ENCODE results near the gene CEMIP. TPM values are rescaled to one million over a fixed set of nuclear protein-coding genes. Genes with fewer than 3 reads are reported as not detected.

Gene CEMIP
- total RNA-seq, 1 experiment from 2014 or later = 3.5 TPM

DNA sequence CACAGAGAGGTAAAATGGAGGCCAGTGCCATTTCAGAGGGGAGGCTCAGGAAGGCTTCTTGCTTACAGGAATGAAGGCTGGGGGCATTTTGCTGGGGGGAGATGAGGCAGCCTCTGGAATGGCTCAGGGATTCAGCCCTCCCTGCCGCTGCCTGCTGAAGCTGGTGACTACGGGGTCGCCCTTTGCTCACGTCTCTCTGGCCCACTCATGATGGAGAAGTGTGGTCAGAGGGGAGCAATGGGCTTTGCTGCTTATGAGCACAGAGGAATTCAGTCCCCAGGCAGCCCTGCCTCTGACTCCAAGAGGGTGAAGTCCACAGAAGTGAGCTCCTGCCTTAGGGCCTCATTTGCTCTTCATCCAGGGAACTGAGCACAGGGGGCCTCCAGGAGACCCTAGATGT lies 170.6 kb downstream of the CEMIP start:
- ChIA-PET RAD21 (ENCODE audit: low non-redundant PET in 1 of 2, low total read pairs in 2 of 2, uncharacterized antibody in 2 of 2, unreplicated experiment in 2 of 2) (no interaction called here), POLR2A (no interaction called here), CTCF (no interaction called here)
- ATAC-seq (no peak), DNase-seq (ENCODE audit: low read depth, low spot score) (no peak)
- Histone ChIP-seq H3K4me3 (replicated peaks in 1 of 2; ENCODE audit: low read depth in 1 of 2, low read length in 2 of 2) (no peak overlapping the region), H2AFZ (ENCODE audit: low read depth, low read length, poor library complexity, severe bottlenecking) (no peak overlapping the region), H3K9me2 (ENCODE audit: insufficient read depth) (no peaks in the 10 kb centered on the region), H3K4me1 (ENCODE audit: control insufficient read depth in 1 of 2, insufficient read depth in 2 of 2, low read length in 2 of 2) (peaks cover 13 to 14% of the 10 kb centered on the region in 2 experiments), H3K27ac (ENCODE audit: low read depth, low read length) (no peak overlapping the region), H4K20me1 (ENCODE audit: insufficient read depth) (no peaks in the 10 kb centered on the region), H3K9me3 (ENCODE audit: control insufficient read depth in 1 of 2, insufficient read depth in 1 of 2, low read depth in 1 of 2, low read length in 2 of 2) (no peaks in the 10 kb centered on the region), H3K9ac (ENCODE audit: low read length) (no peak overlapping the region), H3K36me3 (ENCODE audit: control insufficient read depth in 1 of 2, insufficient read depth in 2 of 2, low read length in 2 of 2) (peaks cover 5 to 7% of the 10 kb centered on the region in 2 experiments; a peak in 2 of 4 replicates), H3K27me3 (ENCODE audit: insufficient read depth, low read length) (no peaks in the 10 kb centered on the region), H3K79me2 (ENCODE audit: insufficient read depth, low read length) (no peaks in the 10 kb centered on the region), H3K4me2 (ENCODE audit: low read length) (no peak overlapping the region)
- TF ChIP-seq TCF7L2 (IDR thresholded peaks at IDR 0.05; ENCODE audit: borderline replicate concordance, extremely low read depth, insufficient read depth, insufficient read length) = no peak
- TF ChIP-seq POLR2AphosphoS5 (IDR thresholded peaks at IDR 0.05; ENCODE audit: low read depth, low read length) = no peak
- TF ChIP-seq CBX3 (IDR thresholded peaks at IDR 0.05; ENCODE audit: low read depth) = no peak
- no peak for TF ChIP-seq SP1 (IDR thresholded peaks at IDR 0.05; ENCODE audit: low read depth)
- TF ChIP-seq, protein P1, sequence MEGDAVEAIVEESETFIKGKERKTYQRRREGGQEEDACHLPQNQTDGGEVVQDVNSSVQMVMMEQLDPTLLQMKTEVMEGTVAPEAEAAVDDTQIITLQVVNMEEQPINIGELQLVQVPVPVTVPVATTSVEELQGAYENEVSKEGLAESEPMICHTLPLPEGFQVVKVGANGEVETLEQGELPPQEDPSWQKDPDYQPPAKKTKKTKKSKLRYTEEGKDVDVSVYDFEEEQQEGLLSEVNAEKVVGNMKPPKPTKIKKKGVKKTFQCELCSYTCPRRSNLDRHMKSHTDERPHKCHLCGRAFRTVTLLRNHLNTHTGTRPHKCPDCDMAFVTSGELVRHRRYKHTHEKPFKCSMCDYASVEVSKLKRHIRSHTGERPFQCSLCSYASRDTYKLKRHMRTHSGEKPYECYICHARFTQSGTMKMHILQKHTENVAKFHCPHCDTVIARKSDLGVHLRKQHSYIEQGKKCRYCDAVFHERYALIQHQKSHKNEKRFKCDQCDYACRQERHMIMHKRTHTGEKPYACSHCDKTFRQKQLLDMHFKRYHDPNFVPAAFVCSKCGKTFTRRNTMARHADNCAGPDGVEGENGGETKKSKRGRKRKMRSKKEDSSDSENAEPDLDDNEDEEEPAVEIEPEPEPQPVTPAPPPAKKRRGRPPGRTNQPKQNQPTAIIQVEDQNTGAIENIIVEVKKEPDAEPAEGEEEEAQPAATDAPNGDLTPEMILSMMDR (IDR thresholded peaks at IDR 0.05 in 2 of 3, conservative IDR thresholded peaks at IDR 0.05 in 1 of 3; ENCODE audit: borderline replicate concordance in 1 of 3, insufficient read depth in 1 of 3, low read depth in 2 of 3, low read length in 2 of 3) = no peak
- no peak for TF ChIP-seq EZH2phosphoT487 (IDR thresholded peaks at IDR 0.05; ENCODE audit: borderline replicate concordance)
- TF ChIP-seq, protein P2, sequence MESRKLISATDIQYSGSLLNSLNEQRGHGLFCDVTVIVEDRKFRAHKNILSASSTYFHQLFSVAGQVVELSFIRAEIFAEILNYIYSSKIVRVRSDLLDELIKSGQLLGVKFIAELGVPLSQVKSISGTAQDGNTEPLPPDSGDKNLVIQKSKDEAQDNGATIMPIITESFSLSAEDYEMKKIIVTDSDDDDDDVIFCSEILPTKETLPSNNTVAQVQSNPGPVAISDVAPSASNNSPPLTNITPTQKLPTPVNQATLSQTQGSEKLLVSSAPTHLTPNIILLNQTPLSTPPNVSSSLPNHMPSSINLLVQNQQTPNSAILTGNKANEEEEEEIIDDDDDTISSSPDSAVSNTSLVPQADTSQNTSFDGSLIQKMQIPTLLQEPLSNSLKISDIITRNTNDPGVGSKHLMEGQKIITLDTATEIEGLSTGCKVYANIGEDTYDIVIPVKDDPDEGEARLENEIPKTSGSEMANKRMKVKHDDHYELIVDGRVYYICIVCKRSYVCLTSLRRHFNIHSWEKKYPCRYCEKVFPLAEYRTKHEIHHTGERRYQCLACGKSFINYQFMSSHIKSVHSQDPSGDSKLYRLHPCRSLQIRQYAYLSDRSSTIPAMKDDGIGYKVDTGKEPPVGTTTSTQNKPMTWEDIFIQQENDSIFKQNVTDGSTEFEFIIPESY (IDR thresholded peaks at IDR 0.05; ENCODE audit: extremely low read depth, insufficient replicate concordance, low read length) = no peak
- TF ChIP-seq, protein P3, sequence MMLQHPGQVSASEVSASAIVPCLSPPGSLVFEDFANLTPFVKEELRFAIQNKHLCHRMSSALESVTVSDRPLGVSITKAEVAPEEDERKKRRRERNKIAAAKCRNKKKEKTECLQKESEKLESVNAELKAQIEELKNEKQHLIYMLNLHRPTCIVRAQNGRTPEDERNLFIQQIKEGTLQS (IDR thresholded peaks at IDR 0.05) = no peak
- no peak for TF ChIP-seq SIN3A (IDR thresholded peaks at IDR 0.05; ENCODE audit: low read depth)
- TF ChIP-seq ZNF274 (IDR thresholded peaks at IDR 0.05; ENCODE audit: low read depth, low read length) = no peak
- TF ChIP-seq SRF (IDR thresholded peaks at IDR 0.05; ENCODE audit: low read depth) = no peak
- TF ChIP-seq ZFX (IDR thresholded peaks at IDR 0.05) = no peak
- TF ChIP-seq, protein P4, sequence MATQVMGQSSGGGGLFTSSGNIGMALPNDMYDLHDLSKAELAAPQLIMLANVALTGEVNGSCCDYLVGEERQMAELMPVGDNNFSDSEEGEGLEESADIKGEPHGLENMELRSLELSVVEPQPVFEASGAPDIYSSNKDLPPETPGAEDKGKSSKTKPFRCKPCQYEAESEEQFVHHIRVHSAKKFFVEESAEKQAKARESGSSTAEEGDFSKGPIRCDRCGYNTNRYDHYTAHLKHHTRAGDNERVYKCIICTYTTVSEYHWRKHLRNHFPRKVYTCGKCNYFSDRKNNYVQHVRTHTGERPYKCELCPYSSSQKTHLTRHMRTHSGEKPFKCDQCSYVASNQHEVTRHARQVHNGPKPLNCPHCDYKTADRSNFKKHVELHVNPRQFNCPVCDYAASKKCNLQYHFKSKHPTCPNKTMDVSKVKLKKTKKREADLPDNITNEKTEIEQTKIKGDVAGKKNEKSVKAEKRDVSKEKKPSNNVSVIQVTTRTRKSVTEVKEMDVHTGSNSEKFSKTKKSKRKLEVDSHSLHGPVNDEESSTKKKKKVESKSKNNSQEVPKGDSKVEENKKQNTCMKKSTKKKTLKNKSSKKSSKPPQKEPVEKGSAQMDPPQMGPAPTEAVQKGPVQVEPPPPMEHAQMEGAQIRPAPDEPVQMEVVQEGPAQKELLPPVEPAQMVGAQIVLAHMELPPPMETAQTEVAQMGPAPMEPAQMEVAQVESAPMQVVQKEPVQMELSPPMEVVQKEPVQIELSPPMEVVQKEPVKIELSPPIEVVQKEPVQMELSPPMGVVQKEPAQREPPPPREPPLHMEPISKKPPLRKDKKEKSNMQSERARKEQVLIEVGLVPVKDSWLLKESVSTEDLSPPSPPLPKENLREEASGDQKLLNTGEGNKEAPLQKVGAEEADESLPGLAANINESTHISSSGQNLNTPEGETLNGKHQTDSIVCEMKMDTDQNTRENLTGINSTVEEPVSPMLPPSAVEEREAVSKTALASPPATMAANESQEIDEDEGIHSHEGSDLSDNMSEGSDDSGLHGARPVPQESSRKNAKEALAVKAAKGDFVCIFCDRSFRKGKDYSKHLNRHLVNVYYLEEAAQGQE (IDR thresholded peaks at IDR 0.05; ENCODE audit: low read depth) = no peak
- intact Hi-C loops (cut with micrococcal nuclease) = no loop called here
- no TSS peak for BruUV-seq (replicated peaks)

All from HCT116 (cell line).